RWPE1 (cell line): ENCODE measurements around the gene TMEM41B.
"Not testable (repeated sequence)": the region's sequence is repeated elsewhere in the genome, so short reads cannot be mapped to it uniquely, and the experiment has no call there.

Source experiments
- CTCF ChIA-PET: fragments of 350-600 bp; sonication (Branson Sonifier 250); formaldehyde crosslinking; extraction: SDS; loops from one replicate; lab custom pipeline; 2021; lab: Yijun Ruan, JAX
- POLR2A ChIA-PET: fragments of 400-600 bp; formaldehyde crosslinking; extraction: SDS; loops from one replicate; lab custom pipeline; 2020; ENCODE audit warnings: antibody characterized with exemption; ENCODE audit not compliant: low non-redundant PET; lab: Yijun Ruan, JAX
- DNase-seq: peaks from one replicate; pipeline ENCODE4 v3.0.0; 2012; ENCODE audit warnings: low spot score
- H3K27ac ChIP-seq: fragments of 450-650 bp; 2 replicates; pipeline ENCODE4 v1.5.1; 2017
- CTCF ChIP-seq: fragments of 450-650 bp; conservative IDR thresholded peaks from 2 replicates; pipeline ENCODE4 v1.5.1; 2017; ENCODE audit warnings: low read depth, mild to moderate bottlenecking

The TMEM41B gene

GRCh38 chr11:9344061-9344680 is 29.8 kb upstream of the TMEM41B start:
- no peak overlapping the region for H3K27ac ChIP-seq
- no peak for DNase-seq
- ChIA-PET CTCF (no interaction called here), POLR2A (no interaction called here)
- TF ChIP-seq CTCF = no peak

- DNase-seq = no peak
- ChIA-PET CTCF (interaction anchor here (0.6 kb wide), 1 partner anchor 33 kb away, joined by 3 read pairs; no protein-coding TSS in a partner anchor), POLR2A (interaction anchor here (0.7 kb wide), 1 partner anchor 28 kb away, joined by 4 read pairs; no protein-coding TSS in a partner anchor)
- no peak overlapping the region for H3K27ac ChIP-seq
- TF ChIP-seq CTCF = no peak
Measured at GRCh38 chr11:9341638-9342178, 27.3 kb upstream of the TMEM41B start.

GRCh38 chr11:9332655-9333054 is 18.3 kb upstream of the TMEM41B start:
- H3K27ac ChIP-seq = no peak overlapping the region
- DNase-seq = no peak
- CTCF ChIA-PET = interaction anchor here (0.5 kb wide), 1 partner anchor 46 kb away, joined by 3 read pairs; no protein-coding TSS in a partner anchor
- POLR2A ChIA-PET = no interaction called here
- no peak for TF ChIP-seq CTCF

- DNase-seq = peak; percentile 19
- H3K27ac ChIP-seq = peak overlapping the region; percentile 61
- TF ChIP-seq CTCF = no peak
- POLR2A ChIA-PET = no interaction called here
- CTCF ChIA-PET = interaction anchor here (0.7 to 1.9 kb wide), 2 partner anchors 16 to 166 kb away, joined by 4 to 7 read pairs; partner anchors contain the start of gene TMEM41B
Measured at GRCh38 chr11:9330387-9331384, 16.3 kb upstream of the TMEM41B start.

- ChIA-PET CTCF (no interaction called here), POLR2A (interaction anchor here (0.5 kb wide), 1 partner anchor 84 kb away, joined by 4 read pairs; no protein-coding TSS in a partner anchor)
- no peak for TF ChIP-seq CTCF
- no peak for DNase-seq
- no peak overlapping the region for H3K27ac ChIP-seq
Measured at GRCh38 chr11:9320047-9320446, 5.7 kb upstream of the TMEM41B start.

GRCh38 chr11:9319377-9320001 is 5.1 kb upstream of the TMEM41B start:
- H3K27ac ChIP-seq = not testable (repeated sequence)
- POLR2A ChIA-PET = interaction anchor here (0.5 kb wide), 1 partner anchor 85 kb away, joined by 4 read pairs; no protein-coding TSS in a partner anchor

GRCh38 chr11:9318442-9319376 is 4.3 kb upstream of the TMEM41B start:
- H3K27ac ChIP-seq, POLR2A ChIA-PET: not testable (repeated sequence)

More at GRCh38 chr11:9319377-9320001, 5.1 kb upstream of the TMEM41B start:
- DNase-seq, CTCF ChIA-PET: not testable (repeated sequence)

More at GRCh38 chr11:9318442-9319376, 4.3 kb upstream of the TMEM41B start:
- CTCF ChIA-PET, DNase-seq: not testable (repeated sequence)
